Measurements from ENCODE around the gene PDZD11.

GRCh38 chrX:70244881-70245280 is 44.8 kb downstream of the PDZD11 start:
- TF ChIP-seq CTCF (IDR thresholded peaks at IDR 0.05) (no peak), POLR2A (IDR thresholded peaks at IDR 0.05) (no peak)
